Activated CD4-positive, alpha-beta T cell treated with anti-CD3 and anti-CD28 coated beads, Interleukin-2, Interleukin-4, amounts not matched to agents 100 ng/mL and 50 ng/mL, durations not matched to agents 16 hours and 8 hours (primary cell): ENCODE results near the gene GALNT14.

Experiments used
- DNase-seq: peaks from one replicate; pipeline ENCODE4 v3.0.0-alpha.2; 2020; ENCODE audit warnings: low spot score

The GALNT14 gene

GRCh38 chr2:30894498-30895119, 243.6 kb downstream of the GALNT14 start:
- no peak for DNase-seq

GRCh38 chr2:30888852-30889409, 249.3 kb downstream of the GALNT14 start:
- no peak for DNase-seq

- DNase-seq: no peak
These were observed 252.2 kb downstream of the GALNT14 start for GRCh38 chr2:30886080-30886479.

GRCh38 chr2:30883822-30884221, 254.4 kb downstream of the GALNT14 start:
- DNase-seq: no peak

GRCh38 chr2:30883184-30883583, 255.1 kb downstream of the GALNT14 start:
- DNase-seq: no peak

GRCh38 chr2:30880516-30880915, 257.7 kb downstream of the GALNT14 start:
- no peak for DNase-seq

- no peak for DNase-seq
These were observed 260.4 kb downstream of the GALNT14 start for GRCh38 chr2:30877833-30878232.

GRCh38 chr2:30872797-30873196, 265.4 kb downstream of the GALNT14 start:
- no peak for DNase-seq

GRCh38 chr2:30871980-30872789, 266.1 kb downstream of the GALNT14 start:
- no peak for DNase-seq

- no peak for DNase-seq
These were observed 266.8 kb downstream of the GALNT14 start for GRCh38 chr2:30871440-30871839.

- DNase-seq: no peak
These were observed 268.3 kb downstream of the GALNT14 start for GRCh38 chr2:30869988-30870387.

- no peak for DNase-seq
These were observed 270.9 kb downstream of the GALNT14 start for GRCh38 chr2:30867385-30867784.

GRCh38 chr2:30866974-30867373, 271.3 kb downstream of the GALNT14 start:
- no peak for DNase-seq

GRCh38 chr2:30865892-30866681, 272.2 kb downstream of the GALNT14 start:
- DNase-seq: no peak

GRCh38 chr2:30865243-30865642, 273.0 kb downstream of the GALNT14 start:
- DNase-seq: no peak

GRCh38 chr2:30862054-30862651, 276.1 kb downstream of the GALNT14 start:
- DNase-seq: peak; percentile 42

- no peak for DNase-seq
These were observed 277.5 kb downstream of the GALNT14 start for GRCh38 chr2:30860726-30861125.
